HEK293 (cell line): Measurements from ENCODE around the gene HES3.

Experiments
- CTCF ChIA-PET: fragments of 350-600 bp; formaldehyde crosslinking; extraction: SDS; loops from one replicate; lab custom pipeline; 2021; ENCODE audit warnings: antibody characterized with exemption; lab: Yijun Ruan, JAX
- POLR2A ChIA-PET: fragments of 300-600 bp; formaldehyde crosslinking; extraction: SDS; loops from one replicate; lab custom pipeline; 2020; ENCODE audit warnings: antibody characterized with exemption, inconsistent platforms; lab: Yijun Ruan, JAX
- H3K27ac ChIP-seq: fragments of 200-500 bp; sonication (Bioruptor generic); 2 replicates; pipeline ENCODE4 v1.5.1; 2014; ENCODE audit warnings: low read depth, low read length, control low read depth, inconsistent platforms; ENCODE audit errors: extremely low read depth
- H3K36me3 ChIP-seq, 2 experiments: fragments of 200-500 bp in 1 of 2; sonication (Bioruptor generic) in 1 of 2; 1 replicate in 1 of 2; 2 replicates in 1 of 2; pipeline ENCODE4 v1.5.1; 2014 to 2017; ENCODE audit warnings: inconsistent platforms in 2 of 2, low read length in 2 of 2; ENCODE audit not compliant: control insufficient read depth in 2 of 2, insufficient read depth in 1 of 2
- H3K4me1 ChIP-seq: fragments of 200-500 bp; sonication (Bioruptor generic); 2 replicates; pipeline ENCODE4 v1.5.1; 2014; ENCODE audit warnings: mild to moderate bottlenecking, low read length, inconsistent platforms; ENCODE audit not compliant: control insufficient read depth, insufficient read depth
- H3K4me3 ChIP-seq: 2 replicates; pipeline ENCODE4 v1.5.1; 2011; ENCODE audit warnings: low read depth, mild to moderate bottlenecking, control low read depth, low read length, moderate library complexity
- H3K9me3 ChIP-seq: fragments of 200-500 bp; sonication (Bioruptor generic); 2 replicates; pipeline ENCODE4 v1.5.1; 2014; ENCODE audit warnings: low read depth, low read length, inconsistent platforms; ENCODE audit not compliant: control insufficient read depth, insufficient read depth
- AEBP2 ChIP-seq: fragments of 450-650 bp; formaldehyde crosslinking; IDR thresholded peaks from 2 replicates; pipeline ENCODE4 v1.5.1; 2016; ENCODE audit warnings: missing biosample characterization, missing genetic modification characterization, borderline replicate concordance
- BCL11A ChIP-seq: fragments of 450-650 bp; formaldehyde crosslinking; IDR thresholded peaks from 2 replicates; pipeline ENCODE4 v1.5.1; 2016; ENCODE audit warnings: low read depth, missing biosample characterization, missing genetic modification characterization
- EGR2 ChIP-seq: fragments of 450-650 bp; formaldehyde crosslinking; IDR thresholded peaks from 2 replicates; pipeline ENCODE4 v1.5.1; 2016; ENCODE audit warnings: low read depth, missing biosample characterization, missing genetic modification characterization
- FEZF1 ChIP-seq: fragments of 450-650 bp; formaldehyde crosslinking; IDR thresholded peaks from 2 replicates; pipeline ENCODE4 v1.5.1; 2016; ENCODE audit warnings: missing biosample characterization, missing genetic modification characterization
- GLIS1 ChIP-seq: fragments of 450-650 bp; formaldehyde crosslinking; IDR thresholded peaks from 2 replicates; pipeline ENCODE4 v1.5.1; 2016; ENCODE audit warnings: missing biosample characterization, missing genetic modification characterization
- KLF1 ChIP-seq: fragments of 450-650 bp; formaldehyde crosslinking; IDR thresholded peaks from 2 replicates; pipeline ENCODE4 v1.5.1; 2016; ENCODE audit warnings: missing biosample characterization, missing genetic modification characterization
- PATZ1 ChIP-seq: fragments of 450-650 bp; formaldehyde crosslinking; IDR thresholded peaks from 2 replicates; pipeline ENCODE4 v1.5.1; 2016; ENCODE audit warnings: missing biosample characterization, missing genetic modification characterization
- PRDM2 ChIP-seq: fragments of 450-650 bp; formaldehyde crosslinking; IDR thresholded peaks from 2 replicates; pipeline ENCODE4 v1.5.1; 2016; ENCODE audit warnings: missing biosample characterization, missing genetic modification characterization, borderline replicate concordance
- YY2 ChIP-seq: fragments of 450-650 bp; formaldehyde crosslinking; IDR thresholded peaks from 2 replicates; pipeline ENCODE4 v1.5.1; 2016; ENCODE audit warnings: missing biosample characterization, missing genetic modification characterization
- ZBTB1 ChIP-seq: fragments of 450-650 bp; formaldehyde crosslinking; IDR thresholded peaks from 2 replicates; pipeline ENCODE4 v1.5.1; 2016; ENCODE audit warnings: missing biosample characterization, missing genetic modification characterization
- ZNF146 ChIP-seq: fragments of 450-650 bp; formaldehyde crosslinking; IDR thresholded peaks from 2 replicates; pipeline ENCODE4 v1.5.1; 2016; ENCODE audit warnings: missing biosample characterization, missing genetic modification characterization
- ZNF155 ChIP-seq: fragments of 450-650 bp; formaldehyde crosslinking; IDR thresholded peaks from 2 replicates; pipeline ENCODE4 v1.5.1; 2016; ENCODE audit warnings: missing biosample characterization, missing genetic modification characterization
- ZNF175 ChIP-seq: fragments of 450-650 bp; formaldehyde crosslinking; IDR thresholded peaks from 2 replicates; pipeline ENCODE4 v1.5.1; 2016; ENCODE audit warnings: missing biosample characterization, missing genetic modification characterization
- ZNF248 ChIP-seq: fragments of 450-650 bp; formaldehyde crosslinking; IDR thresholded peaks from 2 replicates; pipeline ENCODE4 v1.5.1; 2017; ENCODE audit warnings: missing biosample characterization, missing genetic modification characterization
- ZNF26 ChIP-seq: fragments of 450-650 bp; formaldehyde crosslinking; IDR thresholded peaks from 2 replicates; pipeline ENCODE4 v1.5.1; 2016; ENCODE audit warnings: missing biosample characterization, missing genetic modification characterization
- ZNF48 ChIP-seq: fragments of 450-650 bp; formaldehyde crosslinking; IDR thresholded peaks from 2 replicates; pipeline ENCODE4 v1.5.1; 2016; ENCODE audit warnings: missing biosample characterization, missing genetic modification characterization
- ZNF768 ChIP-seq: fragments of 450-650 bp; formaldehyde crosslinking; IDR thresholded peaks from 2 replicates; pipeline ENCODE4 v1.5.1; 2018; ENCODE audit warnings: missing biosample characterization, mild to moderate bottlenecking, missing genetic modification characterization
- ZSCAN23 ChIP-seq: fragments of 450-650 bp; formaldehyde crosslinking; IDR thresholded peaks from 2 replicates; pipeline ENCODE4 v1.5.1; 2016; ENCODE audit warnings: missing biosample characterization, missing genetic modification characterization
- ZSCAN4 ChIP-seq: fragments of 450-650 bp; formaldehyde crosslinking; IDR thresholded peaks from 2 replicates; pipeline ENCODE4 v1.5.1; 2017; ENCODE audit warnings: missing biosample characterization, missing genetic modification characterization
- TF ChIP-seq, protein P1 (sequence below): fragments of 450-650 bp; formaldehyde crosslinking; IDR thresholded peaks from 2 replicates; pipeline ENCODE4 v1.5.1; 2016; ENCODE audit warnings: missing biosample characterization, missing genetic modification characterization

Gene HES3

DNA sequence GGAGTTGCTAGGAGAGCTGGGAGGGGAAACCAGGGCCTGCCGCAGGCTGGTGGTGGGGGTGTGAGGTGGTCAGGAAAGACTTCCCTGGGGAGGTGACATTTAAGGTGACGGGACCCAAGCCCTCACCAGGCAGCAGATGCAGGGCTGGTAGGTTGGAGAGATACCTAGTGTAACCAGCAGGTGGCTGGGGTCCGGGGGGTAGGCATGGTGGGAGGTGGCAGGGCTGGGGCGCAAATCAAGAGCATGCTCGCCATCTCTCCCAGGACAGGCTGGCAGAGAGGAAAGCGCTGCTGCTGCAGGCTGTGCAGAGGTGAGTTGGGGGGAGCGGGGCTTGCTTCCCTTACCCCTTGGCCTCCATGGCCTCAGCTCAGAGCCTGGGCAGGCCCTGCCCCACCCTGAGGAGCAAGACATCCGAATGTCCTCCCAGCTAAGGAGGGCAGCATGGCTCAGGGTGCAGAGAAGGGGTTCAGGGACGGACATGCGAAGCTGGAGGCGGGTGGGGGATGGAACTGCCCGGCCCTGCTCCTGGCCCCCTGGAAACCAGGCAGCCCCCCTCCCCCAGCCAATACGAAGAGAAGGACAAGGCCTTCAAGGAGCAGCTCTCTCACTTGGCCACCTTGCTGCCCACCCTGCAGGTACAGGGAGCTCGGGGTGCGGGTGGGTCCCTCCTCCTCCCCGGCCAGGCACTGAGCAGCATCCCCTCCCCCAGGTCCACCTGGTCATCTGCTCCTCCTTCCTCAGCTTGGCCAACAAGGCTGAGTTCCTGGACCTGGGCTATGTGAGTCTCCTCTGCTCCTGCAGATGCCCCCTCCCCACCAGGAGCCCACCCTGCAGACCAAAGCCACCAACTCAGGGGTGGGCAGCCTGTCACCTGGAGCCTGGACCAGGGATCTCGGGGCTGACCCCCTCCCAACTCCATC lies 34.1 kb upstream of the HES3 start (continued):
- TF ChIP-seq PRDM2 (tag by site-specific recombination) (no peak), YY2 (tag by site-specific recombination) (no peak), AEBP2 (tag by site-specific recombination) (no peak), EGR2 (tag by site-specific recombination) (no peak), KLF1 (no peak), ZNF48 (tag by site-specific recombination) (no peak), GLIS1 (tag by site-specific recombination) (peak; percentile 46)

- no peaks in the 10 kb centered on the region for H3K9me3 ChIP-seq
- H3K36me3 ChIP-seq: peaks cover 0 to 43% of the 10 kb centered on the region in 2 experiments; a peak in 1 of 3 replicates
- H3K4me3 ChIP-seq: no peak overlapping the region
- H3K27ac ChIP-seq: no peak overlapping the region
- ChIA-PET POLR2A (no interaction called here), CTCF (no interaction called here)
- H3K4me1 ChIP-seq: no peaks in the 10 kb centered on the region
- no peak for TF ChIP-seq ZSCAN23 (tag by site-specific recombination)
- no peak for TF ChIP-seq ZBTB1 (tag by site-specific recombination)
- TF ChIP-seq ZNF26 (tag by site-specific recombination): no peak
- no peak for TF ChIP-seq ZNF146 (tag by site-specific recombination)
- TF ChIP-seq PATZ1: no peak
- no peak for TF ChIP-seq FEZF1 (tag by site-specific recombination)
- TF ChIP-seq ZNF155 (tag by site-specific recombination): no peak
- TF ChIP-seq ZSCAN4 (tag by site-specific recombination): no peak
- no peak for TF ChIP-seq BCL11A (tag by site-specific recombination)
- TF ChIP-seq ZNF175 (tag by site-specific recombination): no peak
- TF ChIP-seq, protein P1, sequence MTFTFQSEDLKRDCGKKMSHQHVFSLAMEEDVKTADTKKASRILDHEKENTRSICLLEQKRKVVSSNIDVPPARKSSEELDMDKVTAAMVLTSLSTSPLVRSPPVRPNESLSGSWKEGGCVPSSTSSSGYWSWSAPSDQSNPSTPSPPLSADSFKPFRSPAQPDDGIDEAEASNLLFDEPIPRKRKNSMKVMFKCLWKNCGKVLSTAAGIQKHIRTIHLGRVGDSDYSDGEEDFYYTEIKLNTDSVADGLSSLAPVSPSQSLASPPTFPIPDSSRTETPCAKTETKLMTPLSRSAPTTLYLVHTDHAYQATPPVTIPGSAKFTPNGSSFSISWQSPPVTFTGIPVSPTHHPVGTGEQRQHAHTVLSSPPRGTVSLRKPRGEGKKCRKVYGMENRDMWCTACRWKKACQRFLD (tag by site-specific recombination): no peak
- TF ChIP-seq ZNF248 (tag by site-specific recombination): no peak
- TF ChIP-seq ZNF768 (tag by site-specific recombination): no peak
Observed at GRCh38 chr1:6210591-6211355, 33.2 kb upstream of the HES3 start.
